K562 (cell line): Measurements from ENCODE around the gene ICAM1. TPM values are rescaled to one million over a fixed set of nuclear protein-coding genes. Genes with fewer than 3 reads are reported as not detected.

Experiments used
- BHLHE40 ChIP-seq: IDR thresholded peaks from 2 replicates; pipeline ENCODE4 v1.6.1; 2011; ENCODE audit warnings: low read length, improper control_type of control experiment
- CEBPG ChIP-seq, 3 experiments: fragments of 200-800 bp in 1 of 3; sonication (Bioruptor generic) in 1 of 3; sonication (generic) in 1 of 3; formaldehyde crosslinking in 1 of 3; IDR thresholded peaks in 2 of 3; conservative IDR thresholded peaks in 1 of 3; 2 replicates each; pipeline versions ENCODE4 v1.6.1 to v1.8.0; 2016 to 2022; ENCODE audit warnings: missing compliant biosample characterization in 2 of 3, missing genetic modification characterization in 2 of 3, mild to moderate bottlenecking in 1 of 3, missing genetic modification reagents in 1 of 3
- CHD2 ChIP-seq: IDR thresholded peaks from 2 replicates; pipeline ENCODE4 v1.6.1; 2011; ENCODE audit warnings: low read depth, low read length
- CREBBP ChIP-seq: IDR thresholded peaks from one replicate; pipeline ENCODE4 v1.6.1; 2012; ENCODE audit warnings: low read depth, mild to moderate bottlenecking, control low read depth, inconsistent platforms, low read length
- HMGN3 ChIP-seq: IDR thresholded peaks from 2 replicates; pipeline ENCODE4 v1.6.1; 2011; ENCODE audit warnings: borderline replicate concordance, low read depth, mild to moderate bottlenecking, mixed read lengths, low read length; ENCODE audit not compliant: insufficient read length; ENCODE audit errors: extremely low read depth
- HNRNPH1 ChIP-seq: fragments of 200-400 bp; formaldehyde crosslinking; optimal IDR thresholded peaks from 2 replicates; pipeline ENCODE3; 2017; ENCODE audit warnings: low read depth, mild to moderate bottlenecking, low read length, moderate library complexity
- KHSRP ChIP-seq: fragments of 450-650 bp; IDR thresholded peaks from 2 replicates; pipeline ENCODE4 v1.6.1; 2017
- MEF2A ChIP-seq: IDR thresholded peaks from 2 replicates; pipeline ENCODE4 v1.6.1; 2011; ENCODE audit warnings: low read depth, mild to moderate bottlenecking, low read length, moderate library complexity; ENCODE audit not compliant: control insufficient read depth
- NCOA1 ChIP-seq: fragments of 450-650 bp; IDR thresholded peaks from 2 replicates; pipeline ENCODE4 v1.6.1; 2016; ENCODE audit warnings: low read depth
- NR3C1 ChIP-seq: sonication (generic); formaldehyde crosslinking; IDR thresholded peaks from 2 replicates; pipeline ENCODE4 v1.8.1; 2022; ENCODE audit warnings: missing genetic modification reagents
- SNRNP70 ChIP-seq: fragments of 200-400 bp; formaldehyde crosslinking; optimal IDR thresholded peaks from 2 replicates; pipeline ENCODE3; 2017; ENCODE audit warnings: low read depth, low read length
- SRSF1 ChIP-seq: fragments of 200-400 bp; formaldehyde crosslinking; IDR thresholded peaks from 2 replicates; pipeline ENCODE4 v1.6.1; 2017; ENCODE audit warnings: mild to moderate bottlenecking, low read depth, low read length, moderate library complexity
- TRIM28 ChIP-seq: fragments of 450-650 bp; IDR thresholded peaks from 2 replicates; pipeline ENCODE4 v1.6.1; 2017
- ZBTB17 ChIP-seq: fragments of 450-650 bp; formaldehyde crosslinking; IDR thresholded peaks from 2 replicates; pipeline ENCODE4 v1.4.0; 2020; ENCODE audit warnings: mild to moderate bottlenecking
- ZBTB7A ChIP-seq: IDR thresholded peaks from 2 replicates; pipeline ENCODE4 v1.6.1; 2011; ENCODE audit warnings: low read depth, mild to moderate bottlenecking, low read length, moderate library complexity, borderline replicate concordance; ENCODE audit not compliant: control insufficient read depth
- ZFPM2 ChIP-seq: fragments of 250-450 bp; sonication (Bioruptor Pico); IDR thresholded peaks from 2 replicates; pipeline ENCODE4 v1.5.1; 2022; ENCODE audit warnings: mild to moderate bottlenecking
- ZKSCAN1 ChIP-seq: fragments of 150-350 bp; IDR thresholded peaks from 2 replicates; pipeline ENCODE4 v1.6.1; 2016; ENCODE audit warnings: low read depth, low read length
- ZKSCAN8 ChIP-seq: fragments of 200-800 bp; sonication (Bioruptor generic); IDR thresholded peaks from 2 replicates; pipeline ENCODE4 v1.6.1; 2016; ENCODE audit warnings: missing genetic modification characterization, missing compliant biosample characterization
- ZNF121 ChIP-seq: sonication (generic); formaldehyde crosslinking; conservative IDR thresholded peaks from 2 replicates; pipeline ENCODE4 v1.8.0; 2022; ENCODE audit warnings: missing genetic modification reagents
- ZNF134 ChIP-seq: fragments of 250-450 bp; sonication (Bioruptor Pico); conservative IDR thresholded peaks from 2 replicates; pipeline ENCODE4 v1.4.0; 2020
- ZNF561 ChIP-seq: fragments of 450-650 bp; formaldehyde crosslinking; conservative IDR thresholded peaks from 2 replicates; pipeline ENCODE4 v1.4.0; 2020; ENCODE audit warnings: mild to moderate bottlenecking, moderate library complexity
- ZNF584 ChIP-seq: fragments of 200-800 bp; sonication (Bioruptor generic); IDR thresholded peaks from 2 replicates; pipeline ENCODE4 v1.6.1; 2016; ENCODE audit warnings: low read depth, mild to moderate bottlenecking, missing genetic modification characterization, missing compliant biosample characterization
- ZNF75A ChIP-seq: fragments of 450-650 bp; formaldehyde crosslinking; IDR thresholded peaks from 2 replicates; pipeline ENCODE4 v1.4.0; 2020; ENCODE audit warnings: mild to moderate bottlenecking
- ZNF785 ChIP-seq: fragments of 250-450 bp; sonication (Bioruptor Pico); IDR thresholded peaks from 2 replicates; pipeline ENCODE4 v1.4.0; 2020; ENCODE audit warnings: mild to moderate bottlenecking
- polyA plus RNA-seq, 8 experiments: library from polyadenylated mRNA; depleted of rRNA in 4 of 8; stranded (reverse) in 5 of 8; unstranded in 3 of 8; fragments of >200 nt; fragmentation: Nextera tagmentation in 2 of 8; fragmentation: Illumina TruSeq in 1 of 8; extraction: Ambion mirVana in 2 of 8; extraction: Trizol in 1 of 8; gene quantifications; 2 replicates each; pipeline versions ENCODE4 v1.2.1 to v1.2.3, GENCODE V29; 2011 to 2014; ENCODE audit warnings: inconsistent platforms in 1 of 8, missing spikeins in 1 of 8
- total RNA-seq, 7 experiments: library from RNA; depleted of rRNA in 6 of 7; stranded (reverse); fragments of >200 nt in 6 of 7; fragmentation: Illumina TruSeq in 2 of 7; extraction: Trizol in 2 of 7; gene quantifications; 2 replicates each; pipeline versions ENCODE4 v1.2.1 to v1.2.3, GENCODE V29; 2011 to 2021; ENCODE audit warnings: low replicate concordance in 1 of 7
- TF ChIP-seq, protein P1 (sequence below): fragments of 450-650 bp; IDR thresholded peaks from 2 replicates; pipeline ENCODE4 v1.6.1; 2014; ENCODE audit warnings: low read depth, mild to moderate bottlenecking, moderate library complexity, borderline replicate concordance
- TF ChIP-seq, protein P2 (sequence below): sonication (generic); formaldehyde crosslinking; IDR thresholded peaks from 2 replicates; pipeline ENCODE4 v1.8.0; 2022; ENCODE audit warnings: mild to moderate bottlenecking, missing genetic modification reagents
- TF ChIP-seq, protein P3 (sequence below): fragments of 450-650 bp; IDR thresholded peaks from one replicate; pipeline ENCODE4 v1.6.1; 2018; ENCODE audit warnings: mild to moderate bottlenecking, moderate library complexity; ENCODE audit not compliant: partially characterized antibody

Gene ICAM1
- total and polyA plus RNA-seq, 9 of the 15 experiments (the other 6 are each of a cell fraction or from before 2014, with no cell fraction given), result 2.3 to 24.4 (median 13.4) TPM

DNA sequence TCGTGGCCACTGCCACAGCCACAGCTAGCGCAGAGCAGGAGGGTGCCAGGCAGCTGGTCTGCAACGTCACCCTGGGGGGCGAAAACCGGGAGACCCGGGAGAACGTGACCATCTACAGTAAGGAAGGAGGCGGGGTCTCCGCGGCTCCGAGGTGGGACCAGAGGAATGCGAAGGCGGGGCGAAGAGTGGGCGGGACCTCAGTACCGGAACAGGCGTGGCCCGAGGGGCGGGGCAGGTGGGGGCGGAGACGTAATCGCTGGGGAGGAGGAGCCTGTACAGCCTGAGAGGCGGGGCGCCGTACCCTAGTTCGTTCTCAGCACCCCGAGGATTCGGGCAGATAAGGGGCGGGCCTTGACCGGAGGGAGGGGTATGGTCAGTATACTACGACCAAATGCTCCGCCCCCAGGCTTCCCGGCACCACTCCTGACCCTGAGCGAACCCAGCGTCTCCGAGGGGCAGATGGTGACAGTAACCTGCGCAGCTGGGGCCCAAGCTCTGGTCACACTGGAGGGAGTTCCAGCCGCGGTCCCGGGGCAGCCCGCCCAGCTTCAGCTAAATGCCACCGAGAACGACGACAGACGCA lies 21.4 kb downstream of the ICAM1 start (continued):
- TF ChIP-seq ZNF785 (CRISPR knock-in tag), result no peak
- no peak for TF ChIP-seq ZFPM2 (CRISPR knock-in tag)
- TF ChIP-seq ZKSCAN1, result no peak
- peak; percentile 50; the same call in 1 of the 2 replicates for TF ChIP-seq NCOA1
- peak; percentile 68; the same call in 1 of the 2 replicates for TF ChIP-seq ZBTB7A
- no peak for TF ChIP-seq HNRNPH1
- TF ChIP-seq CEBPG (CRISPR knock-in tag; IDR thresholded peaks at IDR 0.05), result no peak
- no peak for TF ChIP-seq CEBPG (tag; conservative IDR thresholded peaks at IDR 0.05 in 1 of 2, IDR thresholded peaks at IDR 0.05 in 1 of 2)
- TF ChIP-seq ZNF561, result no peak
- TF ChIP-seq ZNF134 (CRISPR knock-in tag), result no peak
- no peak for TF ChIP-seq ZNF584
- peak; percentile 18 for TF ChIP-seq HMGN3
- peak; percentile 28; the same call in 1 of the 2 replicates for TF ChIP-seq ZBTB17
- TF ChIP-seq CHD2, result no peak
- TF ChIP-seq SRSF1, result no peak
- no peak for TF ChIP-seq NR3C1
- no peak for TF ChIP-seq SNRNP70
- TF ChIP-seq TRIM28, result no peak
- no peak for TF ChIP-seq KHSRP
- TF ChIP-seq ZNF121, result no peak
- no peak for TF ChIP-seq ZNF75A (CRISPR knock-in tag)
- TF ChIP-seq, protein P1, sequence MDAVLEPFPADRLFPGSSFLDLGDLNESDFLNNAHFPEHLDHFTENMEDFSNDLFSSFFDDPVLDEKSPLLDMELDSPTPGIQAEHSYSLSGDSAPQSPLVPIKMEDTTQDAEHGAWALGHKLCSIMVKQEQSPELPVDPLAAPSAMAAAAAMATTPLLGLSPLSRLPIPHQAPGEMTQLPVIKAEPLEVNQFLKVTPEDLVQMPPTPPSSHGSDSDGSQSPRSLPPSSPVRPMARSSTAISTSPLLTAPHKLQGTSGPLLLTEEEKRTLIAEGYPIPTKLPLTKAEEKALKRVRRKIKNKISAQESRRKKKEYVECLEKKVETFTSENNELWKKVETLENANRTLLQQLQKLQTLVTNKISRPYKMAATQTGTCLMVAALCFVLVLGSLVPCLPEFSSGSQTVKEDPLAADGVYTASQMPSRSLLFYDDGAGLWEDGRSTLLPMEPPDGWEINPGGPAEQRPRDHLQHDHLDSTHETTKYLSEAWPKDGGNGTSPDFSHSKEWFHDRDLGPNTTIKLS, result no peak
- TF ChIP-seq BHLHE40, result peak; percentile 69; the same call in 1 of the 2 replicates
- no peak for TF ChIP-seq CREBBP
- TF ChIP-seq, protein P2, sequence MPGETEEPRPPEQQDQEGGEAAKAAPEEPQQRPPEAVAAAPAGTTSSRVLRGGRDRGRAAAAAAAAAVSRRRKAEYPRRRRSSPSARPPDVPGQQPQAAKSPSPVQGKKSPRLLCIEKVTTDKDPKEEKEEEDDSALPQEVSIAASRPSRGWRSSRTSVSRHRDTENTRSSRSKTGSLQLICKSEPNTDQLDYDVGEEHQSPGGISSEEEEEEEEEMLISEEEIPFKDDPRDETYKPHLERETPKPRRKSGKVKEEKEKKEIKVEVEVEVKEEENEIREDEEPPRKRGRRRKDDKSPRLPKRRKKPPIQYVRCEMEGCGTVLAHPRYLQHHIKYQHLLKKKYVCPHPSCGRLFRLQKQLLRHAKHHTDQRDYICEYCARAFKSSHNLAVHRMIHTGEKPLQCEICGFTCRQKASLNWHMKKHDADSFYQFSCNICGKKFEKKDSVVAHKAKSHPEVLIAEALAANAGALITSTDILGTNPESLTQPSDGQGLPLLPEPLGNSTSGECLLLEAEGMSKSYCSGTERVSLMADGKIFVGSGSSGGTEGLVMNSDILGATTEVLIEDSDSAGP (CRISPR knock-in tag), result no peak
- TF ChIP-seq, protein P3, sequence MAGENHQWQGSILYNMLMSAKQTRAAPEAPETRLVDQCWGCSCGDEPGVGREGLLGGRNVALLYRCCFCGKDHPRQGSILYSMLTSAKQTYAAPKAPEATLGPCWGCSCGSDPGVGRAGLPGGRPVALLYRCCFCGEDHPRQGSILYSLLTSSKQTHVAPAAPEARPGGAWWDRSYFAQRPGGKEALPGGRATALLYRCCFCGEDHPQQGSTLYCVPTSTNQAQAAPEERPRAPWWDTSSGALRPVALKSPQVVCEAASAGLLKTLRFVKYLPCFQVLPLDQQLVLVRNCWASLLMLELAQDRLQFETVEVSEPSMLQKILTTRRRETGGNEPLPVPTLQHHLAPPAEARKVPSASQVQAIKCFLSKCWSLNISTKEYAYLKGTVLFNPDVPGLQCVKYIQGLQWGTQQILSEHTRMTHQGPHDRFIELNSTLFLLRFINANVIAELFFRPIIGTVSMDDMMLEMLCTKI, result no peak
- TF ChIP-seq MEF2A, result no peak
- no peak for TF ChIP-seq ZKSCAN8 (CRISPR knock-in tag)
